ENCODE data around the gene RCL1.

DNA sequence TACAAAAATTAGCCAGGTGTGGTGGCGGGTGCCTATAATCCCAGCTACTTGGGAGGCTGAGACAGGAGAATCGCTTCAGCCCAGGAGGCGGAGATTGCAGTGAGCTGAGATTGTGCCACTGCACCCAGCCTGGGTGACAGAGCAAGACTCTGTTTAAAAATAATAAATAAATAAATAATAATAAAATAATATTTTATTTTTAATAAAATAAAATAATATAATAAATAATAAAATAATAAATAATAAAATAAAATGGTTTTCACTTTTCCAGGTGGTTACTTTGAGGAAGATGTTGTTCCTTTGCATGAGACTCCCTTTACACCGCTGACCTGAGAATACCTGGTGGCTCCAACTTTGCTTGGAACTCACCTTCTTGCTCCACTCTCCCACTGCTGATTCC lies 82.8 kb downstream of the RCL1 start:
- TF ChIP-seq TAF1 (IDR thresholded peaks at IDR 0.05; ENCODE audit: borderline replicate concordance, insufficient read depth, low read length) (no peak), POLR2AphosphoS5 (IDR thresholded peaks at IDR 0.05; ENCODE audit: low read depth, low read length) (no peak)
- TF ChIP-seq, protein P1, sequence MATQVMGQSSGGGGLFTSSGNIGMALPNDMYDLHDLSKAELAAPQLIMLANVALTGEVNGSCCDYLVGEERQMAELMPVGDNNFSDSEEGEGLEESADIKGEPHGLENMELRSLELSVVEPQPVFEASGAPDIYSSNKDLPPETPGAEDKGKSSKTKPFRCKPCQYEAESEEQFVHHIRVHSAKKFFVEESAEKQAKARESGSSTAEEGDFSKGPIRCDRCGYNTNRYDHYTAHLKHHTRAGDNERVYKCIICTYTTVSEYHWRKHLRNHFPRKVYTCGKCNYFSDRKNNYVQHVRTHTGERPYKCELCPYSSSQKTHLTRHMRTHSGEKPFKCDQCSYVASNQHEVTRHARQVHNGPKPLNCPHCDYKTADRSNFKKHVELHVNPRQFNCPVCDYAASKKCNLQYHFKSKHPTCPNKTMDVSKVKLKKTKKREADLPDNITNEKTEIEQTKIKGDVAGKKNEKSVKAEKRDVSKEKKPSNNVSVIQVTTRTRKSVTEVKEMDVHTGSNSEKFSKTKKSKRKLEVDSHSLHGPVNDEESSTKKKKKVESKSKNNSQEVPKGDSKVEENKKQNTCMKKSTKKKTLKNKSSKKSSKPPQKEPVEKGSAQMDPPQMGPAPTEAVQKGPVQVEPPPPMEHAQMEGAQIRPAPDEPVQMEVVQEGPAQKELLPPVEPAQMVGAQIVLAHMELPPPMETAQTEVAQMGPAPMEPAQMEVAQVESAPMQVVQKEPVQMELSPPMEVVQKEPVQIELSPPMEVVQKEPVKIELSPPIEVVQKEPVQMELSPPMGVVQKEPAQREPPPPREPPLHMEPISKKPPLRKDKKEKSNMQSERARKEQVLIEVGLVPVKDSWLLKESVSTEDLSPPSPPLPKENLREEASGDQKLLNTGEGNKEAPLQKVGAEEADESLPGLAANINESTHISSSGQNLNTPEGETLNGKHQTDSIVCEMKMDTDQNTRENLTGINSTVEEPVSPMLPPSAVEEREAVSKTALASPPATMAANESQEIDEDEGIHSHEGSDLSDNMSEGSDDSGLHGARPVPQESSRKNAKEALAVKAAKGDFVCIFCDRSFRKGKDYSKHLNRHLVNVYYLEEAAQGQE (IDR thresholded peaks at IDR 0.05; ENCODE audit: insufficient read depth in 1 of 2, low read depth in 2 of 2, low read length in 2 of 2) = no peak

All from PFSK-1 (cell line).